Daoy (cell line): ENCODE measurements around the gene DHX8. TPM values are rescaled to one million over a fixed set of nuclear protein-coding genes. Genes with fewer than 3 reads are reported as not detected.

Source experiments
- DNase-seq: peaks from one replicate; pipeline ENCODE4 v3.0.0-alpha.2; 2015; ENCODE audit warnings: low read depth
- total RNA-seq: library from RNA; depleted of rRNA; stranded (reverse); fragments of >200 nt; shearing (Covaris generic); gene quantifications from 2 replicates; pipeline ENCODE4 v1.2.3, GENCODE V29; 2014

Gene DHX8
- total RNA-seq, 1 experiment from 2014 or later, result 23.0 TPM

GRCh38 chr17:43524945-43525575 is 41.3 kb downstream of the DHX8 start:
- DNase-seq, result no peak

GRCh38 chr17:43526886-43527648 is 43.3 kb downstream of the DHX8 start:
- no peak for DNase-seq

- DNase-seq, result peak; percentile 57
These were observed 44.7 kb downstream of the DHX8 start for GRCh38 chr17:43528319-43528987.

DNA sequence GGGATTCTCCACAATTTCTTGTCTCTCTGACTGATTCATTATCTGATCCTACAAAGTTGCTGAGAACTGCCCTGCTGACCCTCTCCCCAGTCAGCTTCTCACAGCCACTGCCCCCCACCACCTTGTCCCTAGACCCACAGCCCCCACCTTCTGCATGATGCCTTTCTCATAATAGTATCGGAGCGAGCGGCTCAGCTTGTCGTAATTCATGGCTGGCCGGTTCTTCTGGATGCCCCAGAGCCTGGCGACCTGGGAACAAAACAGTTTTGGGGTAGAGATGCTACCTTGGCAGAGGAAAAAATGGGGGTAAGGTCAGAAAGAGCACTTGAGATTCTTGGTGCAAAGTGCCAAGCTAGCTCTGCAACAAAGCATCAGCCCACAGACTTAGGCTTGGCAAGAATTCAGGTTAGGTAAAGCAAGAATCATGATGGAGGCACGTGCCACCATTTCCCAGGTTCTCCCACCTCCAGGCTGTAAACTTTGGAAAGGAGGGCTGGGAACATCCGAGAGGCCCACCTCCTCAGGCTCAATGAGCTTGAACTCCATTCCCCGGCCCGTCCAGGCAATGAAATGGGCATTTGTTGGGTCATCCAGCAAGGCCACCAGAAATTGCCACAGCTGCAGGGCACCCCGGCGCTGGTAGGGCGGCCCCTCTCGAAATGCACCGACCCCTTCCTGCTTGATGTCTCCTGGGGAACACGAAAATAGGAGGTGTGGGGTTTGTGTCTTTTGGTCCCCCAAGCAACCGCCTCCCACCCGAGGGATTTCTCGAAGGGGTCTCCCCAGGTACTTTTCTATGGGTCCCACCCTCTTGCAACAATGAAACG is 45.4 kb downstream of the DHX8 start:
- DNase-seq, result no peak

- DNase-seq, result no peak
These were observed 46.1 kb downstream of the DHX8 start for GRCh38 chr17:43529947-43530287.

DNA sequence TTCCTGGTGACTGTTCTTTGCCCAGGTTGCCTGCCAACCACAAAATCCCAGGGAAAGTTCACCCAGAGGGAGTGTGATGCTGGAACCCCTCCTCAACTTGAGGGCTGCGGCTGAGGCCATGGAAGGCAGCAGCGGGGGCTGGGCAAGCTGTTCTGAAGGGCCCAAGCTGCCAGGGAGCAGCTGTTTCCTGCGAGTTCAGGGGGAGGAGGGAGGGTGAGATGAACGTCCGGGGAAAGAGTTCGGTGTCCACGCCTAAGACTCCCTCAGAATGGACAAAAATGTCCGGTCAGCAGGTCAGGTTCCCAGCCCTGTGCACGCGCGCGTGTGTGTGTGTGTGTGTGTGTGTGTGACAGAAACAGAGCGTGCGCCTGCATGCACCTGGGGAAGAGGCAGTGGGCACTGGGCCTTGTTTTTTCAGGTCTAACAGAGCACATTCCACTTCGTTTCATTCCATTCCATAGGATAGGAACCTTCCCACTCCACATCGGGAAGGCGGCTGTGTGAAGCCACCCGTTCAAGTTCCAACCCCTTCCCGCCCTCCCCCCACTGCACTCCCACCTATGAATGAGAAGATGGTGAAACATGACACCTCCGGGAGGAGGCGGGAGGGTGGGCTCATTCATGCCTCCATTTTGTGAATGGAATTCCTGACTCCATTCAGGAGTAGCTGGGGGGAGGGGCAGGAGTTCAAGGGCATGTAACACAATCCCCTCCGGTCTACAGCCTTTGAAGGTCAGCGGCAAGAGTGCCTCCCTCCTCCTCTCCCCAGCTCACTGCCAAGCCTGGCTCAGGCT is 46.7 kb downstream of the DHX8 start:
- peak; percentile 90 for DNase-seq

- no peak for DNase-seq
These were observed 47.3 kb downstream of the DHX8 start for GRCh38 chr17:43531082-43531378.

DNA sequence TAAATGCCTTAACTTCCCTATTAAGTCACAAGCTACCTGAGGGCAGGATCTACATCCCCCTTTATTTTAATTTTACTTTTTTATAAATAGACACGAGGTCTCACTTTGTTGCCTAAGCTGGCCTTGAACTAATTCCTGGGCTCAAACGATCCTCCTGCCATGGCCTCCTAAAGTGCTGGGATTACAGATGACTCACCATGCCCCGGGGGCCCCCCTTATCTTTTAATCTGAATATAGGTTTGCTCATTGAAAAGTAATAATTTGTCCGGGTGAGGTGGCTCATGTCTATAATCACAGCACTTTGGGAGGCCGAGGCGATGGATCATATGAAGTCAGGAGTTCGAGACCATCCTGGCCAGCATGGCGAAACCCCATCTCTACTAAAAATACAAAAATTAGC is 48.2 kb downstream of the DHX8 start:
- no peak for DNase-seq

DNA sequence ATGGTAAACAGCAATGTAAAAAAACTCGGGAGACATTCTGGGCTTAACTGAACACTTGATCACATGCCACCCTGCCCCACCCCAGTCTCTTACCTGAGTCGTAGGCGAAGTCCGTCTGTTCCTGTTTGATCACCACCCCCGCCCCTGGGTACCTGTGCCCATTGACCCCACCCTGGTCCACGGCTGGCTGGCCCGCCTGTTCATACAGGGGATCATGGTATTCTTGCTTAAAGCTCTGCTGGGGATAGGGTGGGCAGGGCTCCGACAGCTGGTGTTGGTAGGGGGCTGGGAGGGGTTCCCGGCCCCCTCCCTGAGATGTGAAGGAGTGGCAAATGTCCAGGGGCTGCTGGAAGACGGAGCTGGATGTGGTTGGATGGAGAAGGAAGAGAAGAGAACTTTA is 48.8 kb downstream of the DHX8 start:
- DNase-seq, result no peak

DNA sequence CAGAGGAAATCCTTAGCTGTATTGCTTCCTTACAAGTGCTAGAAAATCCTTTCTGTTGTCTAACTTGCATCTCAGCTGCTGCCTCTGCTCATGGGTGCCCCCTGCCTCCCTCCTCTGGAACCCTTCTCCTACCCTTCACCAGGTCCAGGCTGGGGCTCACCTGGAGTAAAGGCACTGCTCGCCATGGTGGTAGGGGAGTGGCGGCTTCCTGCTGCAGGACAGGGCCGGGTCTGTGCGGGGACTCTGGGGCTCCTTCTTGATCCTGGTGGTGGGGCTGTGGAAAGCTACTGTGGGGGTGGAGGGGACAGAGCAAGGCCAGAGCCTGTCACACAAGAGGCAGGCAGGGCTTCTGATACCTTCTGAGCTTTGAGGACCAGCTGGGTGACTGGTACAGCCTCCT is 49.9 kb downstream of the DHX8 start:
- DNase-seq, result no peak

GRCh38 chr17:43534909-43535308 is 51.1 kb downstream of the DHX8 start:
- DNase-seq, result no peak

DNA sequence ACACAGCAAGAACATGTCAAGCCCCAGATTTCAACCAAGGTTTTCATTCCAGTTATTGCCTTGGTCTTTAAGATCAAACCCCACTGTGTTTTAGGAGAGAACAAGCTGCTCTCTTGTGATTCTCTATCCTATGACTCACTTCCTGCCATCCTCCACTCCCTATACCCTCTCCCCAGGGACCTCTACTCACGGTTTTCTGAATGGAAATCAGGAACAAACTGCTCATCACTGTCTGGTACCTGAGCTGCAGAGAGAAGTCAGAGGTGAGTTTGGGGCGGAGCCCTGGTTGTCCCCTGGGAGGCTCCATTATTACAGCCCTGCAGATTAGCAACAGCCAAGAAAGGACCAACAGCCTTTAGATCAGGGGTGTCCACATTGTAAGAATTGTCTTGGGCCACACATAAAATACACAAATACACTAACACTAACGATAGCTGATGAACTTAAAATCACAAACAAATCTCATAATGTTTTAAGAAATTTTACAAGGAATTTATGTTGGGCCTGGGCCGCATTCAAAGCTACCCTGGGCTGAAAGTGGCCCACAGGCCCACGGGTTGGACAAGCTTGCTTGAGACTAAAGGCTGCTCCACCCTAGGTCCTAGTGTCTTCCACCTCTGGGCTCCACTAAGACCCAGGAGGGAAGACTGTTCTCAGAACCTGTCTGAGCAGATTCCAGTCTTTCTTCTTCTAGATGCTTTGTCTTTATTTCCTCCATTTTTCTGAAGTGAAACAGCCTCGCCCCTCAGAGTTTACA is 52.6 kb downstream of the DHX8 start:
- DNase-seq, result peak; percentile 56

GRCh38 chr17:43540821-43541674 is 57.3 kb downstream of the DHX8 start:
- DNase-seq, result peak; percentile 32

DNA sequence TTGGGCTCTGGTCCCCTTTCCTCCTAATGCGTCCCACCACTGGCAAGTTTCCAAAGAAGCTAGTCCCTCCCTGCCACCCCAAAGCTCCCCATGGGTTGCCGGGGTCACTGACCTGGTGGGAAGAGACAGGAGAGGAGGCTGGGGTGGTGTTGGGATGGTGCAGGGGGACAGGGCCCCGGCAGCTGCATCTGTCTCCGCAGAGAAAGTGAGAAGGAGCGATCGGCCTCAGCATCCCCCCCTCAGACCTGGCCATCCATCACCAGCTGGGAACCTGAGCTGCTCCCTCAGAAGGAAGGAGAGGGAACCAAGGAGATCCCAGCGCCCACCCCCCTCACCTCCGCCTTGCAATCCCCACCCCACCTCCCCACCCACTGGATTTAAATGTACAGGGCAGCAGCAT is 59.1 kb downstream of the DHX8 start:
- DNase-seq, result no peak

- DNase-seq, result no peak
These were observed 59.5 kb downstream of the DHX8 start for GRCh38 chr17:43543300-43543699.

DNA sequence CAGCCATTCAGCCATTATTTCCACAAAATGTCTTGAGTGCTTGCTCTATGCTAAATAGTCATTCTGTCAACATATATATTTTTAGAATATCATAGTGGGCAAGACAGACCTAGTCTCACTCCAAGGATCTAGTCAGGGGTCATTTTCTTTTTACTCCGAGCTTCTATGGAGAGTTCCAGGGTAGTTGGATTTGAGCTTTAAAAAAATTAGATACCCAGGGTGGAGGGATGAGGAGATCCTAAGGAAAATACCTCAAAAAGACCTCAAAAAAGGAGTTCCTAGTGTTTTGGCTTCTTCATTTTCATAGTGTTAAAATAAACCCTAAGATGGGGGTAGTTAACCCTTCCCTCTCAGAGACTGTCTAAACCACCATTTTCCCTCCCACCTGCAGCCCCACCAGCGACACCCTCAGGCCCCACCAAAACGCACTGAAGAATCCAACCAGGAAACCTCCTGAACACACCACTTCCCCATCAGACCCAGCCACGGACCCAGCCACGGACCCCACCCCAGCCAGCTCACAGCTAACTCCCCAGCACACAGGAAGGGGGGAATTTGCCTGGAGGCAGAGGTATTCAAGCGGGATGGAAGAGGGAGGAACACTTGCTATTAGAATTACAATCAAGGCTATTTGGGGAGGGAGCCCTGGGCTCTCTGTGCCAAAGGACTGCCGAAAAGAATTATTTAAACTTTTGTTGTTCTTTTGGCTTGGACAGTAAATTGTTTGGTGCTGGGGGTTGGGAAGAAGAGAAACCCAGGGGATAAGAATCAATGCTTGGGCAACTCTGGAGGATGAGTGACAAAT is 60.2 kb downstream of the DHX8 start:
- DNase-seq, result peak; percentile 19

- DNase-seq, result no peak
These were observed 61.5 kb downstream of the DHX8 start for GRCh38 chr17:43545383-43545632.

GRCh38 chr17:43546319-43547188 is 62.8 kb downstream of the DHX8 start, which contains the start of gene ETV4:
ETV4 (minus strand) TSS chr17:43546340; CDS start chr17:43545617, 723 bp downstream.
- peak; percentile 94 for DNase-seq
